ENCODE data around the gene AP1G1.

- TF ChIP-seq POLR2A (IDR thresholded peaks at IDR 0.05; ENCODE audit: low read length) (no peak), GATA1 (IDR thresholded peaks at IDR 0.05; ENCODE audit: low read depth, low read length) (no peak)
Measured at GRCh38 chr16:71807905-71808592, 585 bp downstream of the AP1G1 start.

All from erythroblast (primary cell).